LNCaP clone FGC (cell line): Measurements from ENCODE around the gene FXYD5.

Experiments
- DNase-seq: peaks from one replicate; pipeline ENCODE4 v3.0.0-alpha.2; 2011; ENCODE audit warnings: low read depth
- H3K4me3 ChIP-seq: 2 replicates; pipeline ENCODE4 v1.5.1; 2011; ENCODE audit warnings: mild to moderate bottlenecking, low read depth, low read length, control low read depth
- CTCF ChIP-seq: IDR thresholded peaks from 2 replicates; pipeline ENCODE4 v1.5.1; 2012; ENCODE audit warnings: mild to moderate bottlenecking; ENCODE audit not compliant: control insufficient read depth, insufficient read depth; ENCODE audit errors: extremely low read depth

FXYD5 gene

GRCh38 chr19:35166100-35167063, 11.8 kb downstream of the FXYD5 start:
- no peak overlapping the region for H3K4me3 ChIP-seq
- DNase-seq, result no peak
- no peak for TF ChIP-seq CTCF

- TF ChIP-seq CTCF, result no peak
- H3K4me3 ChIP-seq, result no peak overlapping the region
- DNase-seq, result no peak
These were observed 12.9 kb downstream of the FXYD5 start for GRCh38 chr19:35167251-35168119.

- TF ChIP-seq CTCF, result no peak
- H3K4me3 ChIP-seq, result no peak overlapping the region
- DNase-seq, result no peak
These were observed 13.7 kb downstream of the FXYD5 start for GRCh38 chr19:35168196-35168595.

GRCh38 chr19:35169221-35169995, 14.9 kb downstream of the FXYD5 start:
- no peak for TF ChIP-seq CTCF
- no peak overlapping the region for H3K4me3 ChIP-seq
- no peak for DNase-seq

- DNase-seq, result no peak
- TF ChIP-seq CTCF, result no peak
These were observed 16.0 kb downstream of the FXYD5 start for GRCh38 chr19:35170359-35171061.

GRCh38 chr19:35171730-35172129, 17.2 kb downstream of the FXYD5 start:
- no peak for TF ChIP-seq CTCF
- H3K4me3 ChIP-seq, result no peak overlapping the region
- DNase-seq, result no peak

More at GRCh38 chr19:35170359-35171061, 16.0 kb downstream of the FXYD5 start:
- no peak overlapping the region for H3K4me3 ChIP-seq
